Activated naive CD8-positive, alpha-beta T cell treated with anti-CD3 and anti-CD28 coated beads, Interleukin-2, amount 50 U/mL, for 16 hours (primary cell): ENCODE results near the gene NLRP12.
"Not testable (repeated sequence)": the region's sequence is repeated elsewhere in the genome, so short reads cannot be mapped to it uniquely, and the experiment has no call there.

Experiments
- DNase-seq: peaks from one replicate; pipeline ENCODE4 v3.0.0-alpha.2; 2020; ENCODE audit warnings: low read depth, low spot score

Gene NLRP12, protein sequence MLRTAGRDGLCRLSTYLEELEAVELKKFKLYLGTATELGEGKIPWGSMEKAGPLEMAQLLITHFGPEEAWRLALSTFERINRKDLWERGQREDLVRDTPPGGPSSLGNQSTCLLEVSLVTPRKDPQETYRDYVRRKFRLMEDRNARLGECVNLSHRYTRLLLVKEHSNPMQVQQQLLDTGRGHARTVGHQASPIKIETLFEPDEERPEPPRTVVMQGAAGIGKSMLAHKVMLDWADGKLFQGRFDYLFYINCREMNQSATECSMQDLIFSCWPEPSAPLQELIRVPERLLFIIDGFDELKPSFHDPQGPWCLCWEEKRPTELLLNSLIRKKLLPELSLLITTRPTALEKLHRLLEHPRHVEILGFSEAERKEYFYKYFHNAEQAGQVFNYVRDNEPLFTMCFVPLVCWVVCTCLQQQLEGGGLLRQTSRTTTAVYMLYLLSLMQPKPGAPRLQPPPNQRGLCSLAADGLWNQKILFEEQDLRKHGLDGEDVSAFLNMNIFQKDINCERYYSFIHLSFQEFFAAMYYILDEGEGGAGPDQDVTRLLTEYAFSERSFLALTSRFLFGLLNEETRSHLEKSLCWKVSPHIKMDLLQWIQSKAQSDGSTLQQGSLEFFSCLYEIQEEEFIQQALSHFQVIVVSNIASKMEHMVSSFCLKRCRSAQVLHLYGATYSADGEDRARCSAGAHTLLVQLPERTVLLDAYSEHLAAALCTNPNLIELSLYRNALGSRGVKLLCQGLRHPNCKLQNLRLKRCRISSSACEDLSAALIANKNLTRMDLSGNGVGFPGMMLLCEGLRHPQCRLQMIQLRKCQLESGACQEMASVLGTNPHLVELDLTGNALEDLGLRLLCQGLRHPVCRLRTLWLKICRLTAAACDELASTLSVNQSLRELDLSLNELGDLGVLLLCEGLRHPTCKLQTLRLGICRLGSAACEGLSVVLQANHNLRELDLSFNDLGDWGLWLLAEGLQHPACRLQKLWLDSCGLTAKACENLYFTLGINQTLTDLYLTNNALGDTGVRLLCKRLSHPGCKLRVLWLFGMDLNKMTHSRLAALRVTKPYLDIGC

DNA sequence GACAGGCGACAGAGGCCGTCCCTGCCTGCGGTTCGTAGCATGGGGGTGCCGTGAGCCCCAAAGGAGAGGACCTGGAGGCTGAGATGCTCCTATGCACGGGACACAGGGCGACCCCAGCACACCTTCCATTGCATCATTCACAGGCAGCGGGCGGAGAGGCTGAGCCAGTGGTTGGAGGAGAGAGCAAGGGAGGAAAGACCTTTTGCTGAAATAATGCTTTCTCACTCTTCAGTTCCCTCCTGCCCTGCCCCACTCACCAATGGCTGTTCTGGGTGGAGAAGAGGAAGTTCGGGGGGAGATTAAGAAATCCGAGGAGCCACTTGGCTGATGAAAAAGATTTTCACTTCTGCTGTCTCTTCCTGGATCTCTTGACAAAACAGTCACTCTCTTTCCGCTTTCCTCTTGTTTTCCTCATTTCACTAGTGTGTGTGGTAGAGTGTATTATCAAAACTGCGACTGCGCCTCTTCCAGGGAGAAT lies at the start of gene NLRP12:
NLRP12 (minus strand) TSS at position 181 of the 478 bp plus-strand sequence; CDS start at position 41, 140 bp downstream.
- DNase-seq, result no peak

DNA sequence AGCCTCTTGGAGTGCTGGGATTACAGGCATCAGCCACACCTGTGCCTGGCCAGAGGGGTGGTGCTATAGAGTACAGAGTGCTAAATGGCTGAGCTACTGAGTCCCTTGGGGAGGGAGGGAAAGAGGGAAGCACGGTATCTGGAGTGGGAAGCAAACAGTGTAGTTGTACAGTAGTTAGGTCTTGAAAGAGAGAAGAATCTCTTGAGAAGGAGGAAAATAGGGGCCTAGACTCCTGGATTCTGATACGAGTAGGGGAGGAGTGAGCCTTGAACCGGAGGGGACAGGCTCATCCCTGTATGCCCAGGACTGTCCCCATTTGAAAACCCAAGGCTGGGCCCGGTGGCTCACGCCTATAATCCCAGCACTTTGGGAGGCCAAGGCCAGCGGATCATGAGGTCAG lies 48.6 kb upstream of the NLRP12 start:
- no peak for DNase-seq

DNA sequence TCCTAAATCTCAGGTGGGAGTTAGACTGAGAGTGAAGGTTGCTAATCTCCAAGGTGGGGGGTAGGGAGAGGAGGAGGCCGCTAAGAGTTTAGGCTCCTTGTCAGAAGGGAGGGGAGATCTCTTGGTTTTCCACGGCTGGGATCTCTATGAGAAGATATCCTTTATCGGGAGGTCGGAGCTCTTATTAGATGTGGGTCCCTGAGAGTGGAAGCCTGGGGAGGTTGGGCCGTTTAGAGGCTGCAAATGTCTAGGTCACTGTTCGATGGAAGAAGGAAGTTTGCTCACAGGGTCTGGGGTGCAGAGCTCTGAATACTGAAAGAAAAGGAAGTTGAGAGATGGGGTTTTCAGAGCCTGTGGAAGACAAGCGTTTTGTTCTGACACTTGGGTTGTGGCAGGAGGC lies 47.3 kb upstream of the NLRP12 start:
- DNase-seq, result no peak

DNA sequence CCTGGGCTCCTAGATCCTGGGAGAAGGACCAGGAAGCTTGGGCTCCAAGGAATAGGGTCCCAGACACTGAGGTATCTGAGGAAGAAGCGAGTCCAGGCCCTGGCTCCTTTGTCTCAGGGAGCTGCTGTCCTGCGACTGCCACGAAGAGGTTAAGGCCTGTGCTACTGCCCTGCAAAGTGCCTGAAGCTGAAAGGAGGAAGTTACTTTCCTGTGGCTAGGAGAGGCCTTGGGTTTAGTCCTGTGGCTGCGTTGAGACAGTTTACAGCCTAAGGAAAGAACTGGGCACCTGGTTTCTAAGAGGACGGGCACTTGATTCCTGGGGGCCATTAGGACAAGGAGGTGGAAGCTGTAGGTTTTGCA lies 46.4 kb upstream of the NLRP12 start:
- DNase-seq, result no peak

DNA sequence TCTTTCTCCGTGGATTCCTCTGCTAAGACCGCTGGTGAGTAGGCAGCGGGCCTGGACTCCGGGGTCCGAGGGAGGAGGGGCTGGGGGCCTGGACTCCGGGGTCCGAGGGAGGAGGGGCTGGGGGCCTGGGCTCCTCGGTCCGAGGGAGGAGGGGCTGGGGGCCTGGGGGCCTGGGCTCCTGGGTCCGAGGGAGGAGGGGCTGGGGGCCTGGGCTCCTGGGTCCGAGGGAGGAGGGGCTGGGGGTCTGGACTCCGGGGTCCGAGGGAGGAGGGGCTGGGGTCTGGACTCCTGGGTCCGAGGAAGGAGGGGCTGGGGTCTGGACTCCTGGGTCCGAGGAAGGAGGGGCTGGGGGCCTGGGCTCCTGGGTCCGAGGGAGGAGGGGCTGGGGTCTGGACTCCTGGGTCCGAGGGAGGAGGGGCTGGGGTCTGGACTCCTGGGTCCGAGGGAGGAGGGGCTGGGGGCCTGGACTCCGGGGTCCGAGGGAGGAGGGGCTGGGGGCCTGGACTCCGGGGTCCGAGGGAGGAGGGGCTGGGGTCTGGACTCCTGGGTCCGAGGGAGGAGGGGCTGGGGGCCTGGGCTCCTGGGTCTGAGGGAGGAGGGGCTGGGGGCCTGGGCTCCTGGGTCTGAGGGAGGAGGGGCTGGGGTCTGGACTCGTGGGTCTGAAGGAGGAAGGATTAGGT lies 45.8 kb upstream of the NLRP12 start:
- DNase-seq, result not testable (repeated sequence)

DNA sequence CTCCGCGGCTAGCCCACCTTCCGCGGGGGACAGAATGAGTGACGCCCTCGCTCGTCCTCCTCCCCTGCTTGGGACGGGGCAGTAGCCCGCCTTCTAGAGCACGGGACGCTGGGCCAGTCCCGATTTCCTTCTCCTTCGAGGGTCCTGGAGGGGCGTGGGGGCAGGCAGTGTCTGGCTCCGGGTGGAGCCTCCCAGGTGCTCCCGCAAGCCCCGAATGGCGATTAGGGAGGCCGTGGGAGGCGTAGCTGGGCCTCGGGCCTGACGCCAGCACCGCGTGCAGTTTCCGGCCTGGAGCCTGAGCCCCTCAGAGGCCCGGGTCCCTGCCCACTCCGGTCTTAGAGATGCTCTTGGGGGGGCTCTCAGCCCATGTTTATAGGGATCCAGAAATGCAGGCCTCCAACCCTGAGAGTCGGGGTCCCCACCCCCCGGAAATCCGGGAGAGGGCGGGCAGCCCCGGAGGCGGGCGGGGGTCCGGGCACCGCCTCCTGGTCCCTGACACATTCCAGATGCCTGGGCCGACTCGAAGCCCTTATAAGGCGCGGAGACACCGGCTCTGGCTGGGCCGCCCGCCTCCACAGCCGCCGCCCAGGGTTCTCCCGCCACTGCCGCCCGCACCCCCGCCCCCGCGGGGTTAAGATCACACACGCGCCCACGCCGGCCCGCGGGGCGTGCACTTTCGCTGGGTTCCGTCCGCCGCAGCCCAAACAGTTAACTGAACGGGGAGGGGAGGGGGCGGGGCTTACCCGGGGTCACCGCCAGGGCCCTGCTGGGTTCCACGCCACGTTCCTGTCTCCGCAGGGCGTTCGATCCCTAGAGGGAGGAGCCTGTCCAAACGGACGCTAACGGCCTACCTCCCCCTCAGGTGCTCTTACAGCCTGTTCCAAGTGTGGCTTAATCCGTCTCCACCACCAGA lies 45.0 kb upstream of the NLRP12 start:
- peak; percentile 51 for DNase-seq

DNA sequence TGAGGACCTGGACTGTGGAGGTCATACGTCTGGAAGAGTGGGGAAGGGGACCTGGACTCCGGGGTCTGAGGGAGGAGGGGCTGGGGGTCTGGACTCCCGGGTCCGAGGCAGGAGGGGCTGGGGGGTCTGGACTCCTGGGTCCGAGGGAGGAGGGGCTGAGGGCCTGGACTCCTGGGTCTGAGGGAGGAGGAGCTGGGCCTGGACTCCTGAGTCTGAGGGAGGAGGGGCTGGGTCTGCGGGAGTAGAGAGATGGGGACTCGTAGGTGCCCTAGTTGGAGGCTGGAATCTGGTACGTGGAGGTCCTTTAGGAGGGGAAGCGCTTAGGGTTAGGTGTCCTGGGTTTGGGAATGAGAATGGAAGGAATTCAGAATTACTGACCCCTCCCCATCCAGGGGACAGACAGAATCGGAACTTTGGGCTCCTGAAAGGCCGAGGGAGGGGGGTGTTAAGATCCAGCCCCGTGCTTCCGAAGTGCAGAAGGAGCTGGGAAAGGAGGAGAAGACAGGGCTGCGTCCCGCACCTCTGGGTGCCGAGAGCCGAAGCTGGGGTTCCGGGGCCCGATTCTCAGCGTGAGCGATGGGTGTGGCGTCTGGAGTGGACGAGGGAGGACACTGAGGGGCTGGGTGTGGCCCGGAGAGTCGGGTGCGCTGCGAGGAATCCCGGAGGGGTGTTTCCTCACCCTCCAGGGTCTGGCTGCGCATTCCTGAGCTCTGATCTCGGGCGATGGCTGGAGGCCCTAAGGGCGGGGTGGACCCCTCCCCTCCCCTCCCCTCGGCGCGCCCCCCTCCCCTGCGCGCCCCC lies 44.2 kb upstream of the NLRP12 start:
- no peak for DNase-seq

DNA sequence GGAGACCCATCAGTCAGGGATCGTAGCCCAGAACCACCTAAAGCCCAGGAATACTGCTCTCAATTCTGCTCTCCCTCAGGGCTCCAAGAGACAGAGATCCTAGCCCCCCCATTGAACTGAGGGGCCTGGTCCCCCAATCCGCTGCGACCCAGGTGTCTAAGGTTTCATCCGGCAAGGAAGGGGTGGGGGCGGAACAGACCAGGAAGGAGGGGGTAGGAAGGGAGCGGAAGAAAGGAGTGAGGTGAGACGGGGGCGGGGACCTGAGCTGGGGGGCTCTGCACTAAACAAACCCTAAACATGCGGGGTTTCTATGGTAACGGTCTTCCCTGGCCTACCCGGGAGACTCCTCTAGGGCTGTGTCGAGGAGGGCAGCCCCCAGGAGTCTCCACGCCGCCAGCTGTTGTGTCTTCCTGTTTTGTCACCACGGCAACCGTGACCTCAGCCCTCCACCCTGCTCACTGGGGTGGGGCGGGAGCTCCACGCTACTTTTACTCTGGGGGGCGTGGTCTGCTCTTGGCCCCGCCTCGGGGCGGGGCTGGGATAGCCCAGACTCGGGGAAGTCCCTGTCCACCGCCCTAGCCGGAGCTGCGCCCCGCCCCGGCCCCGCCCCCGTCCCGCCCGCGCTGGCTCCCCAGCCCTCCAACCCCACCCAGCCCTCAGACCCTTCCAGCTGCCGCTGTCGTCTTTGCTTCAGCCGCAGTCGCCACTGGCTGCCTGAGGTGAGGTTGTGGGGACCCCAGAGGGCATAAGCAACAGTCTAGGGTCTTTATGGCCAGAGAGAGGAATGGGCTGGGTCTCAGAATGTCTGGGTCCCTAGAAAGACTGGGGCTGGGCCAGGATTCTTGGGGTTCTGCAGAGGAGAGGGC lies 43.3 kb upstream of the NLRP12 start, which contains the start of gene MYADM:
MYADM (plus strand) TSS at position 659 of the 866 bp plus-strand sequence. CDS start 5,647 bp downstream, outside the sequence.
- DNase-seq, result peak; percentile 98

DNA sequence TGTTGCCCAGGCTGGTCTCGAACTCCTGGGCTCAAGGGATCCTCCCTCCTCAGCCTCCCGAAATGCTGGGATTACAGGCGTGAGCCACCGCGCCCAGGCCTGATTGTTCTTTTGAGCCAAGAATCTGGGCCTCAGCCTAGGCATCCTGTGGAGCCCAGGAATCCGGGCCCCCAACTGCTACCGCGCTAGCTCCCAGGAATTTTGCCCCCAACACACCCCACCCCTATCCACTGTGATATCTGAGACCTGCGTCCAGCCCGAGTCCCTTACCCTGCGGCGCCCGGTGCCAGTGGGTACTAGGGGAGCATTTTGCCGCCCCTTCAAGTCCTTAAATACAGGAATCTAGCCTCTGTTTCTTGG lies 42.7 kb upstream of the NLRP12 start:
- no peak for DNase-seq

DNA sequence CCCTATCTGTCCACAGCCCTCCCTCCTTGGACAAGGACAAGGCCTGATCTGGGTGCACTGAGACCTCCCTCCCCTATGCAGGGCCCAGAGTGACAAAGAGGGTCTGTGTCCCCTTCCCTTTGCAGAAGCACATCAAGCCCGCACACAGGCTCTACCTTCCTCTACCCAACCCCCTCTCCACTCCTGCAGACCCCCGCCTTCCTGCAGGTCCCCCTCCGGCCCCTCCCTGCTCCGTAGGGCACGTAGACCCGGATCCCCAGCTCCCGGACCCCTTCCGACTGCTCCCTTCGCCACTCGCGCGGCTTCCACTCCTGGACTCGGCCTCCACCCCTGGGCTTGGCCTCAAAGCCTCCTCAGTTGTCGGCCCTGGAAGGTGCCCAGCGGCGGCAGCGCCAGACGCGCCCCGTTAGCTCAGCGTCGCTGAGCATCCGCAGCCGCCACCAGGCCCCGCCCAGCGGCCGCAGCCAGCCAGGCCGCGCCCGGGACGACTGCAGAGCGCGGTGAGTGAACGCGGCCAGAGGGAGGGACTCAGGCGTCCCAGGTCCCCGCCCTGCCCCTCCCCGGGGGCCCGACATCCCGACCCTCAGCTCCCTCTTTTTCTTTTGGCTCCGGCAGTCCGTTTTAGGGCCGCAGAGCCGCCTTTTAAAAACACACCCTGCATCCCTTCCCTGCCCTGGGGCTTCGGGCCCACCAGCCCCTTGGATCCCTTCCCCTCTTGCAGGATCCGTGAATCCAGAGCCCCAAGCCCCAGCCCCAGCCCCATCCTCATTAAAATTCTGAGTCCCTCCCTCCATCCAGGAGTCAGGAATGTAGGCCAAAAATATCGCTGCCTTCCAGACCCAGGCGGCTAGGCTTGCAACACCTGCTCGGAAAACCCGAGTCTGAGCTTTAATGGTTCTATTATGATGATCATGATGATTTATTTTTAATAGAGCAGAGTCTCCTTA lies 42.1 kb upstream of the NLRP12 start:
- DNase-seq, result no peak

DNA sequence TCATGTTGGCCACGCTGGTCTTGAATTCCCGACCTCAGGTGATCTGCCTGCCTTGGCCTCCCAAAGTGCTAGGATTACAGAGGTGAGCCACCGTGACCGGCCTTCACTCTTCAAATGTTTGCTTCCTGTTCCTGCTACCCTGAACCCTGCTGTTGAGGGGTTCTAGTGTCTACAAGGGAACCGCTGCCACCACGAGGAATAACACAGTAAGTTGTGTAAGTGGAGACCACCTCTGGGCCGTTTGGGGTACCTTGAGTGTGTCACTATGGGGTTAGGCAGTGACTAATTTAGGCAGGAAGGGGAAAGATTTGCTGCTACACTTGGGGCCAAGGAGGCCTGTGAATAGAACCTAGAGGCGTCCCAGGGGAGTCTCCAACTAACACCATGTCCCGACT lies 41.4 kb upstream of the NLRP12 start:
- no peak for DNase-seq

DNA sequence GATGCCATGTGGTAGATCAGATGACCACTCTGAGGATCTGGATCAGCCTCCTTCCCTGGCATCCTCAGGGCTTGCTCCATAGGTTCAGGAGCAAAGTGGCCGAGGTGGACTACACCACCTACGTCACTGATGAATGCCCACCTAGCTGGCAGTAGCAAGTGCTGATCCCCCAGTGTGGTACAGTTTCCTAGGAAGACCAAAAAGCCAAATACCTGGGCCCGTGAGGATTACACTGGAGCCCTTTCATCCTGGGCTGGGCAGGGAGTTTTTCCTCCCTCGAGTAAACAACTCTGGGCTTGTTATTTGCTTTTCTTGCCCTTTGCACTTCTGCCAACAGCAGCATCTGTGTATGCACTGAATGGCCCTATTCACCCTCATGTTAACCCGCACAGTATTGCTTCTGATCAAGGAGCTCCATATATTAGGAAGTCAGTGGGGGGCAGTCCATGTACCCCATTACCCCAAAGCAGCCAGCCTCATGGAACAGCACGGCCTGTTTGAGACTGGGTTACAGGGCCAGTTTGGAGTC lies 40.3 kb upstream of the NLRP12 start:
- DNase-seq, result no peak

DNA sequence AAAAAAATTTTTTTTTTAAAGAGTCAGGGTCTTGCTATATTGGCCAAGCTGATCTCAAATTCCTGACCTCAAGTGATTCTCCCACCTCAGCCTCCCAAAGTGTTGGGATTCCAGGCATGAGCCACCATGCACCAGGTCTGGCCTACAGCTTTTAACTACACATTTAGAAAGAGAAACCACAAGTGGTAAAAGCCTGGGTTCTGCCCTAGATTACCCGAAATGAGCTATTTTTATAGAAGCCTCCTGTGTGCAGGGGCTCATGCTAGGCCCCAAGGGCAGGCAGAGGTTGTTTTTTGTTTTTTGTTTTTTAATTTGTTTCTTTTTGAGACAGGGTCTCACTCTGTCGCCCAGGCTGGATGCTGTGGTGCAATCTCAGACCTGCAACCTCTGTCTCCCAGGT lies 29.6 kb upstream of the NLRP12 start:
- DNase-seq, result no peak

DNA sequence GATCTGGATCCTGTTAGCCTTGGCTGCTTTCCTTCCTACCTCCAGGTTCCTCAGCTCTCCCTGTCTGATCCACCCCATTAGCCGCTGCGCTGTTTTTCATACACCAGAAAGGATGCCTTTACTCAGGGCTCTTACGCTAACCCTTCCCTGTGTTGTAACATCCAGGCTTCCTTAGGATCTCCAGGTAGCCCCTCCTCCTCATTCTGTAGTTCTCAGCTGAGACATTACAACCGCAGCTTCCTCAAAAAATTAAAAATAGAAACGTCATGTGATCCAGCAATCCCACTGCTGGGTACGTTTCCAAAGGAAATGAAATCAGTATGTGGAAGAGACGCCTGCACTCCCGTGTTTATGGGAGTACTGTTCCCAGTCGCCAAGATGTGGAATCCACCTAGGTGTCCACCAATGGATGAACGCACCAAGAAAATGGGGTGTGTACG lies 25.1 kb upstream of the NLRP12 start:
- no peak for DNase-seq

DNA sequence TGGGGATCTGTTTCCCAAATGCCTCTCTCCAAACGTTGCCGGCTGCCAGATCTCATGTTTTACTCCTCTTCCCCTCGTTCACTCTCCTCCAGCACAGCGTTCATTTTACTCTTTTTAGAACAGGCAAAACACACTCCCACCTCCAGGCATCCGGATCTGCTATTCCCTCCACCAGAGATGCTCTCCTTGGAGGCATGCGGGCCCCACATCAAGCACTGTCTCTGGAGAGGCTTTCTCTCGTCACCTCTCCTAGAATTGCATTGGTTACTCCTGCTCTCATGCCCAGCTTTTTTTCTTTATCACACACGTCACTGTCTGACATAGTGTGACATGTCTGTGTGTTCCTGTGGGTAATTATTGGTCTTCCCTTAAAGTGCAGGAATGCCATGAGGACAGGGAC lies 23.4 kb upstream of the NLRP12 start:
- no peak for DNase-seq

DNA sequence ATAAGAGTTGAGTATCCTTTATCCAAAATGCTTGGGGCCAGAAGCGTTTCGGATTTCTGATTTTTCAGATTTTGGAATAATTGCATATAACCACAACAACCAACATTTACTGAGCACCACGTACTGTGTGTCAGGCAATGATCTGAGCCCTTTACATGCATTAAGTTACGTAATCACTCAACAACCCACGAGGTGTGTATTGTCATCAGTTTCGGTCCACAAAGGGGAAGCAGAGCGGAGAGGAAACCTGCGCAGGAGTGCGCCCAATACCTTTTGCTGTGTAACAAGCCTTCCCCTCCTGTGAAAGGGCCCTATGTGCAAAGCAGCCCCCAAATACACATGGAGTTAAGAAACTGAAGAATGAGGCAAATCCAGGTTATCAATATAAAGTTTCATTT lies 20.7 kb upstream of the NLRP12 start:
- DNase-seq, result no peak

DNA sequence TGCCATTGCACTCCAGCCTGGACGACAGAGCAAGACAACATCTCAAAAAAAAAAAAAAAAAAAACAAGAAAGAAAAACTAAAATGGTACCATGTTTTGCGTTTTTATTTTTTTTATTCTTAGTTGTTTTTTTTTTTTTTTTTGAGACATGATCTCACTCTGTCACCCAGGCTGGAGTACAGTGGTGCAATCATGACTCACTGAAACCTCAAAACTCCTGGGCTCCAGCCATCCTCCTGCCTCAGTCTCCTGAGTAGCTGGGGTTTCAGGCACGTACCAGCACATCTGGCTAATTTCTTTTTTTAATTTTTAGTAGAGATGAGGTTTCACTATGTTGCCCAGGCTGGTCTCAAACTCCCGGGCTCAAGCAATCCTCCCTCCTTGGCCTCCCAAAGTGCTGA lies 16.8 kb upstream of the NLRP12 start:
- not testable (repeated sequence) for DNase-seq
